Measurements from ENCODE around the gene SRGN. TPM values are rescaled to one million over a fixed set of nuclear protein-coding genes. Genes with fewer than 3 reads are reported as not detected.

The SRGN gene
- total RNA-seq, 4 donors from 2014 or later: 19.4 to 113 (median 28.1) TPM

- H3K27ac ChIP-seq: peak overlapping the region; percentile 70 to 78 (median 76)
These were observed 43.4 kb upstream of the SRGN start for GRCh38 chr10:69044546-69044945.

DNA sequence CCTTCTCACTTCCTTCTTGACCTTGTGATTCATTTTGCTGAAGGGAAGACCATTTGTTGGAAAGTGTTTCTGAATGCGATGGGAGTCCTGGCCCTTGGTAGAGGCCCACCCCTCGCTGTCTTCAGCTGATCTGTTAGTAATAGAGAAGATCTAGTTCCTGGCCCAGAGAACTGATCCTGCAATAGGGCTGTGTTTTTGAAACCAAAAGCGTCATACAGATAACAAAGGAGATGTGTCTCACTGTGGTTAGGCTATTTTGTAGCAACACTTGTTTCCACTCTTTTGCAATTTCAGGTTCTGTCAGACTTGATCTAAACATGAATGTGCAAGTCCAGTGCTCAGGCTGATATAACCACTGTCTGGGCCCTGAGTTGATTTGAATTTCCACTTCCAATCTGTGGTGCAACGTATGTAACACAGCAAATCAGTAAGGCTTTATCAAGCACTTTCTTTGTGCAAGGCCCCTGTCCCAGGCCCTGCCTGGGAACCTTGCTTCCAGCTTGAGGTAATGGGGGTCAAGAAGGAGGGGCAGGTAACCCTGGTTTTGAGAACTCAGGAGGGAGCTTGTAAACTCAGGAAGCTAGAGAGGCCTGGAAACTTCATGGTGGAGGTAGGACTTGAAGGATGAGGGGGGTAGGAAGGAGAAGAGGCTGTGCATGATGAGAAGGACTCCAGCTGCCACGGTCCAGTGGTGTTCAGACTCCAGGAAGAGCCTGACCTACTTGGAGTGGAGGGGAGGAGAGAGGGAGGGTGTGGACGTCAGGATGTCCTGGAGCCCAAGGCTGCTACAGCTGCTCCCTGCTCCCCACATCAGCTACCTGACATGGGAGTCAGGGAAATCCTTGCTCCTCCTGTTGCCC lies 42.2 kb upstream of the SRGN start:
- TF ChIP-seq, protein P1, sequence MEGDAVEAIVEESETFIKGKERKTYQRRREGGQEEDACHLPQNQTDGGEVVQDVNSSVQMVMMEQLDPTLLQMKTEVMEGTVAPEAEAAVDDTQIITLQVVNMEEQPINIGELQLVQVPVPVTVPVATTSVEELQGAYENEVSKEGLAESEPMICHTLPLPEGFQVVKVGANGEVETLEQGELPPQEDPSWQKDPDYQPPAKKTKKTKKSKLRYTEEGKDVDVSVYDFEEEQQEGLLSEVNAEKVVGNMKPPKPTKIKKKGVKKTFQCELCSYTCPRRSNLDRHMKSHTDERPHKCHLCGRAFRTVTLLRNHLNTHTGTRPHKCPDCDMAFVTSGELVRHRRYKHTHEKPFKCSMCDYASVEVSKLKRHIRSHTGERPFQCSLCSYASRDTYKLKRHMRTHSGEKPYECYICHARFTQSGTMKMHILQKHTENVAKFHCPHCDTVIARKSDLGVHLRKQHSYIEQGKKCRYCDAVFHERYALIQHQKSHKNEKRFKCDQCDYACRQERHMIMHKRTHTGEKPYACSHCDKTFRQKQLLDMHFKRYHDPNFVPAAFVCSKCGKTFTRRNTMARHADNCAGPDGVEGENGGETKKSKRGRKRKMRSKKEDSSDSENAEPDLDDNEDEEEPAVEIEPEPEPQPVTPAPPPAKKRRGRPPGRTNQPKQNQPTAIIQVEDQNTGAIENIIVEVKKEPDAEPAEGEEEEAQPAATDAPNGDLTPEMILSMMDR (IDR thresholded peaks at IDR 0.05): no peak
- no peak for TF ChIP-seq POLR2A (IDR thresholded peaks at IDR 0.05)

More at GRCh38 chr10:69044546-69044945, 43.4 kb upstream of the SRGN start:
- Histone ChIP-seq H3K9me3 (no peaks in the 10 kb centered on the region), H3K36me3 (no peaks in the 10 kb centered on the region), H3K27me3 (no peaks in the 10 kb centered on the region), H3K4me3 (no peak overlapping the region), H3K4me1 (peaks cover 0 to 19% (median 2%) of the 10 kb centered on the region in 4 donors)
- no peak for DNase-seq
- TF ChIP-seq, protein P1 (IDR thresholded peaks at IDR 0.05): no peak
- no peak for TF ChIP-seq POLR2A (IDR thresholded peaks at IDR 0.05)

DNA sequence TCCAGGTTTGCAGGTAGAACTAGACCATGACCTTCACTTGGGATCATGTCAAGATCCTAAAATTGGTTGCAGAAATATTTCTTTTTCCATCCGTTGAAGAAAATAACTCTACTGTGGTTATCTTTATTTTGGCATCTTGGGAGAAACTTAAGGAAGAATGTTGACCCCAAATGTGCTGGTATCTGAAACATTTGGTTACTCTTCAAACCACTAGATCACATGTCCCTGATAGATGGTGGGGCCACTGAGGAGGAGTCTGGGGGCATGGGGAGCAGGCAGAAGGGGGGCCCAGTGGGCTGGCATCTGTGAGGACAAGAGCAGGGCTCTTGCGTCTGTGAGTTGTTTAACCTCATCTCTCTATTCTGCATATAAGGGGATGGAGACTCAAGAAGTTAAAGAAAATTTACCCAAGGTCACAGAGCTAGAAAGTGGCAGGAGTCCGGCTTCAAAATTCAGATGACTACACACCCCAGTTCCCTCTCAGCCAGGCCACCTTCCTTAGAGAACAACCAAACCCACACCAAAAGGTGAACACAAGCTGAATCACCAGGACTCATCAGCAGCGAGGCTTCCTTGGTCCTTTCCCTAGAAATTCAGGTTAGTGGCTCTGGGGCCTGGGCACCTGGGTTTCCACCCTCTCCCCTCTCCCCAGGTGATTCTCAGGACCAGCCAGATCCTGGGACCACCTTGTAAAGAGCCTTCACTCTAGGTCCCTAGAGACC lies 40.6 kb upstream of the SRGN start:
- Histone ChIP-seq H3K27ac (peak overlapping the region; percentile 32 to 55 (median 46)), H3K9me3 (no peaks in the 10 kb centered on the region), H3K4me1 (peaks cover 0 to 19% (median 2%) of the 10 kb centered on the region in 4 donors), H3K4me3 (no peak overlapping the region), H3K27me3 (no peaks in the 10 kb centered on the region), H3K36me3 (no peaks in the 10 kb centered on the region)
- no peak for DNase-seq
- TF ChIP-seq POLR2A (IDR thresholded peaks at IDR 0.05): no peak
- TF ChIP-seq, protein P1 (IDR thresholded peaks at IDR 0.05): no peak

More for the DNA sequence above, 42.2 kb upstream of the SRGN start:
- DNase-seq: peak in 1 of 3 donors; percentile 59
- no peak overlapping the region for H3K4me3 ChIP-seq
- H3K4me1 ChIP-seq: peaks cover 0 to 19% (median 2%) of the 10 kb centered on the region in 4 donors
- H3K27ac ChIP-seq: peak overlapping the region; percentile 70 to 78 (median 76)
- H3K27me3 ChIP-seq: no peaks in the 10 kb centered on the region
- H3K36me3 ChIP-seq: no peaks in the 10 kb centered on the region
- no peaks in the 10 kb centered on the region for H3K9me3 ChIP-seq

DNA sequence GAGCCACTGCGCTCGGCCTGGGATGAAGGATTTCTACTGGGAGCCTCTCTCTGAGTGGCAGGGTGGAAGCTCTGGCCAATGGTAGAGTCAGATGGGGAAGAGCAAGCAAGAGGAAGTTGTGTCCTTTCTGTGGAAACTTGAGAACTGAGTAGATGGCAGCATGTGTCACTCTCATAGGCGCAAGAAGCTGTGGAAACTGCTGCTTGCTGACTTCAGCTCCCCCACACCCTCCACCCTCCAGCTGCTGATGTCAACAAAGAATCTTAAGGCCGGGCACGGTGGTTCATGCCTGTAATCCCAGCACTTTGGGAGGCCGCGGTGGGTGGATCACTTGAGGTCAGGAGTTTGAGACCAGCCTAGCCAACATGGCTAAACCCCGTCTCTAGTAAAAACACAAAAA lies 39.8 kb upstream of the SRGN start:
- no peaks in the 10 kb centered on the region for H3K27me3 ChIP-seq
- no peaks in the 10 kb centered on the region for H3K9me3 ChIP-seq
- H3K27ac ChIP-seq: peak overlapping the region; percentile 40 to 67 (median 52)
- H3K4me3 ChIP-seq: no peak overlapping the region
- no peaks in the 10 kb centered on the region for H3K36me3 ChIP-seq
- no peak for TF ChIP-seq POLR2A (IDR thresholded peaks at IDR 0.05)
- TF ChIP-seq, protein P1 (IDR thresholded peaks at IDR 0.05): no peak
- peak in 1 of 3 donors; percentile 70 for DNase-seq
- H3K4me1 ChIP-seq: peaks cover 0 to 19% (median 2%) of the 10 kb centered on the region in 4 donors

GRCh38 chr10:69049566-69049961 lies 38.3 kb upstream of the SRGN start:
- Histone ChIP-seq H3K27ac (peak overlapping the region in 3 of 4 donors; percentile 3 to 42 (median 34)), H3K9me3 (no peaks in the 10 kb centered on the region), H3K36me3 (no peaks in the 10 kb centered on the region), H3K4me1 (peaks cover 0 to 8% (median 2%) of the 10 kb centered on the region in 4 donors), H3K27me3 (no peaks in the 10 kb centered on the region), H3K4me3 (no peak overlapping the region)
- TF ChIP-seq, protein P1 (IDR thresholded peaks at IDR 0.05): no peak
- TF ChIP-seq POLR2A (IDR thresholded peaks at IDR 0.05): no peak
- DNase-seq: no peak

All from Peyer's patch (tissue), 4 donors.